OCI-LY3 (cell line): Measurements from ENCODE around the gene RAP1GAP.
A peak's percentile ranks its signal among the peaks of the same experiment; 100 is the strongest.

Experiments
- H2AFZ ChIP-seq: fragments of 200-600, 300-600 bp; shearing (Covaris generic); 2 replicates; pipeline ENCODE4 v1.6.0; 2014; ENCODE audit warnings: antibody characterized with exemption, low read depth, low read length
- H3K27ac ChIP-seq: fragments of 200-600, 300-600 bp; sonication (generic); 2 replicates; pipeline ENCODE4 v1.5.1; 2014; ENCODE audit warnings: mild to moderate bottlenecking, low read length, moderate library complexity, mixed read lengths
- H3K27me3 ChIP-seq: fragments of 200-600, 300-600 bp; sonication (generic); 2 replicates; pipeline ENCODE4 v1.6.1; 2014; ENCODE audit warnings: low read depth, low read length, mixed read lengths
- H3K36me3 ChIP-seq: fragments of 200-600, 300-600 bp; sonication (generic); replicated peaks from 2 replicates; pipeline ENCODE3; 2014; ENCODE audit warnings: low read depth, low read length, mixed read lengths
- H3K4me1 ChIP-seq: fragments of 300-600, 200-600 bp; sonication (generic); 2 replicates; pipeline ENCODE4 v1.6.1; 2014; ENCODE audit warnings: low read length, mixed read lengths
- H3K4me2 ChIP-seq: fragments of 200-600, 300-600 bp; sonication (generic); 2 replicates; pipeline ENCODE4 v1.6.1; 2014; ENCODE audit warnings: low read length, mixed read lengths
- H3K4me3 ChIP-seq: fragments of 300-600, 200-600 bp; sonication (generic); 2 replicates; pipeline ENCODE4 v1.5.1; 2014; ENCODE audit warnings: antibody characterized with exemption, mild to moderate bottlenecking, low read length, moderate library complexity
- H3K79me2 ChIP-seq: fragments of 300-600, 200-600 bp; shearing (Covaris generic); 2 replicates; pipeline ENCODE4 v1.6.1; 2014; ENCODE audit warnings: mild to moderate bottlenecking, low read length, mixed read lengths
- H3K9ac ChIP-seq: fragments of 300-600, 200-600 bp; shearing (Covaris generic); 2 replicates; pipeline ENCODE4 v1.6.0; 2014; ENCODE audit warnings: mild to moderate bottlenecking, low read length, moderate library complexity
- H3K9me3 ChIP-seq: fragments of 200-600, 300-600 bp; shearing (Covaris generic); 2 replicates; pipeline ENCODE4 v1.6.1; 2014; ENCODE audit warnings: low read length, mixed read lengths; ENCODE audit not compliant: insufficient read depth
- H4K20me1 ChIP-seq: fragments of 200-600, 300-600 bp; sonication (generic); 2 replicates; pipeline ENCODE4 v1.6.1; 2016; ENCODE audit warnings: low read length, mixed read lengths; ENCODE audit not compliant: insufficient read depth
- CTCF ChIP-seq: fragments of 200-600, 300-600 bp; sonication (generic); IDR thresholded peaks from 2 replicates; pipeline ENCODE4 v1.5.1; 2014; ENCODE audit warnings: antibody characterized with exemption, low read length, low read depth
- EZH2phosphoT487 ChIP-seq: fragments of 200-600 bp; shearing (Covaris generic); IDR thresholded peaks from 2 replicates; pipeline ENCODE4 v1.6.1; 2018; ENCODE audit warnings: antibody characterized with exemption, mixed run types, low read depth

The RAP1GAP gene

DNA sequence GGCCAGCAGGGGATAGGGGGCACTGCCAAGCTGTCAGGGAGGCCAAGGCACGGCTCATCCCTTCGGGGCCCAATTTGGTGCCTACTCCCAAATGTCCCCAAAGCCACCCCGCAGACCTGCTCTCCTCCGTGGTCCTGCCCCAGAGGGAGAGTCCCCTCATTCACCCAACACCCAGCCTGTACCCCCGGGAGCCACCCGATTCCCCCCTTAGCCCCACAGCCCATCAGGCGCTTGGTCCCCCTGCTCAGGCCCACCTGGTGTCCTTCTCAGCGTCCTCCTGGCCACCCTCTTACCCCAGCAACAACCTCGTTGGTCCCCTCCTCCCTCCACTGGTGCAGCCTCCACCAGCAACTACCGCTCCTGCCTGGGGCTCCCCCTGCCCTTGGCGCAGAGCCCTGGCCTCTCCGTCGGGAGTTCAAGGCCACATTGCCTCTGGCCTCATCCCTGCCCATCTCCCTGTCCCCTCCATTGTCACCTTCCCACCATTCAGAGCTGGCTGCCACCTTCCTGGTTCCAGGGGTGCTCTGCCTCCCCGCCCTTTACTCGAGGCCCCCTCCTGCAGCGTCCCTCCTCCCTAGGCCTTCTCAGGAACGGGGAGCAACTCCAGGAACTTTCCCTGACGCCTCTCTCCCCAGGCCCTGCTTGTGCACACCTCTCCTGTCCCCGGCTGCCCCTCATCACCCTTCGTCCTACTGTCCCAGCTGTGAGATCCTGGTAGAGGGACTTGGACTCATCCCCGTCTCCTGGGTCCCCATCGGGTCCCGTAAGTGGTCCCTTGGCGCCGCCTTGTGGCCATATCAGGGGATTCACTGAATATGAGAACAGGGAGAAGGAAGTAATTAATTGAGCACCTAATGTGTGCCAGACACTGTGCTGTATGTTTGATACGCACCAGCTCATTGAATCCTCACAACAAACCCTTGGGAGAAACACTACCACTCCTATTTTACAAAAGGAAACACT is 73.9 kb downstream of the RAP1GAP start:
- H4K20me1 ChIP-seq, result no peaks in the 10 kb centered on the region
- no peak overlapping the region for H2AFZ ChIP-seq
- H3K79me2 ChIP-seq, result no peaks in the 10 kb centered on the region
- no peak overlapping the region for H3K9ac ChIP-seq
- no peaks in the 10 kb centered on the region for H3K36me3 ChIP-seq
- no peaks in the 10 kb centered on the region for H3K9me3 ChIP-seq
- H3K4me2 ChIP-seq, result no peak overlapping the region
- 0 out of 2 replicates have a peak, but pooled peaks cover 4% of the 10 kb centered on the region for H3K27me3 ChIP-seq
- no peak overlapping the region for H3K4me3 ChIP-seq
- peak; percentile 63 for TF ChIP-seq CTCF
- no peak for TF ChIP-seq EZH2phosphoT487
- H3K27ac ChIP-seq, result no peak overlapping the region
- H3K4me1 ChIP-seq, result no peaks in the 10 kb centered on the region

DNA sequence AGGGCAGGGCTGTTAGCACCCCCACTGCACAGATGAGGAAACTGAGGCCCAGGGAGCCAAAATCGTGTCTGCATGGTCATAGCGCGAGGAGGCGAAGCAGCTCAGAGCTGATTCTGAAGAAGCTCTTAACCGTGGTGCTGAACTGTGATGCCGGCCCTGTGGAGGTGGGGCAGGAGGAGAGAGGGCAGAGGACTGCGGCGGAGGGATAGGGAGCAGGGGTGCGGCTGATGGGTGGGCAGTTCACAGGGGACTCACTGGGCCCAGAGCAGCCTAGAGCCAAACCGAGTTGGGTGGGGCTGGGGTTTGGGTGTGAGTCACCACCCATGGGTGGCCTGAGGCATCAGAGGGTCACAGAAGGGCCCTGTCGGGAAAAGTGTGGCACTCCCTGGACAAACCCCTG is 74.7 kb downstream of the RAP1GAP start:
- no peaks in the 10 kb centered on the region for H3K36me3 ChIP-seq
- no peaks in the 10 kb centered on the region for H3K79me2 ChIP-seq
- TF ChIP-seq EZH2phosphoT487 (no peak), CTCF (no peak)
- H3K9ac ChIP-seq, result no peak overlapping the region
- H3K4me2 ChIP-seq, result no peak overlapping the region
- no peak overlapping the region for H3K27ac ChIP-seq
- no peaks in the 10 kb centered on the region for H3K9me3 ChIP-seq
- H3K4me1 ChIP-seq, result no peaks in the 10 kb centered on the region
- no peak overlapping the region for H3K4me3 ChIP-seq
- H4K20me1 ChIP-seq, result no peaks in the 10 kb centered on the region
- no peak overlapping the region for H2AFZ ChIP-seq
- H3K27me3 ChIP-seq, result 0 out of 2 replicates have a peak, but pooled peaks cover 4% of the 10 kb centered on the region

DNA sequence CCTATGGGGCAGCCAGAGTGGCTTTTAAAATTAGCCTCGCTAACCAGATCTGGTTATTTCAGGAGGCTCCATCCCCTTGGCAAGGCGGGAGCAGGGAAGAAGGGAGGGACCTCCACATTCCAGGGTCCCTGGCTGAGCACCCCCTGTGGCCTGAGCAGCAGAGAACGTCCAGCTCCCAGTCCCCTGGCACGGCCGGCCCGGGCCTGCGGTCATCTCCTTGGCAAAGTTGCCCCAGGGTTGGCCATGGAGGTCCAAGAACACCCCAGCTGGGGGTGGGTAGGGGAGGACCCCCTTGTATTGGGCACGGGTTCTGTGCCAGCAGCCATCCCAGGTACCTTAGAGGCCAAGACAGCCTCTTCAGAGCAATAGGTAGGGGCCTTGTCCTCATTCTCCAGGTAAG is 75.9 kb downstream of the RAP1GAP start:
- TF ChIP-seq EZH2phosphoT487 (no peak), CTCF (no peak)
- Histone ChIP-seq H2AFZ (no peak overlapping the region), H3K9me3 (no peaks in the 10 kb centered on the region), H3K27me3 (0 out of 2 replicates have a peak, but pooled peaks cover 4% of the 10 kb centered on the region), H4K20me1 (no peaks in the 10 kb centered on the region), H3K79me2 (no peaks in the 10 kb centered on the region), H3K4me3 (no peak overlapping the region), H3K36me3 (no peaks in the 10 kb centered on the region), H3K4me1 (no peaks in the 10 kb centered on the region), H3K4me2 (no peak overlapping the region), H3K9ac (no peak overlapping the region), H3K27ac (no peak overlapping the region)

GRCh38 chr1:21592086-21592865 is 76.9 kb downstream of the RAP1GAP start:
- no peaks in the 10 kb centered on the region for H3K9me3 ChIP-seq
- no peak overlapping the region for H3K9ac ChIP-seq
- 0 out of 2 replicates have a peak, but pooled peaks cover 4% of the 10 kb centered on the region for H3K27me3 ChIP-seq
- no peaks in the 10 kb centered on the region for H3K4me1 ChIP-seq
- H3K27ac ChIP-seq, result no peak overlapping the region
- TF ChIP-seq EZH2phosphoT487 (no peak), CTCF (no peak)
- H3K79me2 ChIP-seq, result no peaks in the 10 kb centered on the region
- H4K20me1 ChIP-seq, result no peaks in the 10 kb centered on the region
- H2AFZ ChIP-seq, result no peak overlapping the region
- no peak overlapping the region for H3K4me2 ChIP-seq
- H3K36me3 ChIP-seq, result no peaks in the 10 kb centered on the region
- H3K4me3 ChIP-seq, result no peak overlapping the region
